SHP77 (cell line): ENCODE data around the gene GTF2F1.
"Not testable (repeated sequence)": the region's sequence is repeated elsewhere in the genome, so short reads cannot be mapped to it uniquely, and the experiment has no call there.

Experiments used
- DNase-seq, 2 experiments: peaks; one replicate each; lab custom pipeline; 2025; lab: John Stamatoyannopoulos, UW

Gene GTF2F1

GRCh38 chr19:6384381-6384780 is 8.6 kb downstream of the GTF2F1 start:
- no peak for DNase-seq

- no peak for DNase-seq
Measured at GRCh38 chr19:6383188-6383587, 9.8 kb downstream of the GTF2F1 start.

- no peak for DNase-seq
Measured at GRCh38 chr19:6381030-6381750, 11.8 kb downstream of the GTF2F1 start.

- DNase-seq, result no peak
Measured at GRCh38 chr19:6379744-6380143, 13.2 kb downstream of the GTF2F1 start.

GRCh38 chr19:6378486-6378885 is 14.5 kb downstream of the GTF2F1 start:
- DNase-seq, result no peak

- DNase-seq, result no peak
Measured at GRCh38 chr19:6378041-6378440, 14.9 kb downstream of the GTF2F1 start.

GRCh38 chr19:6376512-6377190 is 16.3 kb downstream of the GTF2F1 start:
- DNase-seq, result no peak

- no peak for DNase-seq
Measured at GRCh38 chr19:6375411-6376010, 17.5 kb downstream of the GTF2F1 start, which contains the start of gene PSPN. Gene PSPN, minus strand, starts transcription at chr19:6375933. Its CDS starts 84 bp downstream, at chr19:6375849.

GRCh38 chr19:6374711-6375410 is 18.1 kb downstream of the GTF2F1 start:
- DNase-seq, result no peak

GRCh38 chr19:6374161-6374709 is 18.7 kb downstream of the GTF2F1 start:
- no peak for DNase-seq

- no peak for DNase-seq
Measured at GRCh38 chr19:6373813-6374108, 19.2 kb downstream of the GTF2F1 start.

GRCh38 chr19:6373096-6373812 is 19.7 kb downstream of the GTF2F1 start:
- DNase-seq, result peak; percentile 88 to 95

GRCh38 chr19:6372594-6373095 is 20.3 kb downstream of the GTF2F1 start, which contains the start of gene ALKBH7:
Gene ALKBH7, plus strand, starts transcription at chr19:6372794. Its CDS starts 27 bp downstream, at chr19:6372821.
- DNase-seq, result peak; percentile 99

GRCh38 chr19:6364353-6364752 is 28.6 kb downstream of the GTF2F1 start:
- no peak for DNase-seq

- no peak for DNase-seq
Measured at GRCh38 chr19:6362351-6362801, 30.6 kb downstream of the GTF2F1 start.

- DNase-seq, result no peak
Measured at GRCh38 chr19:6362027-6362350, 31.0 kb downstream of the GTF2F1 start.

- DNase-seq, result not testable (repeated sequence)
Measured at GRCh38 chr19:6360857-6361216, 32.1 kb downstream of the GTF2F1 start.

GRCh38 chr19:6360445-6360844 is 32.5 kb downstream of the GTF2F1 start:
- DNase-seq, result not testable (repeated sequence)

- DNase-seq, result no peak
Measured at GRCh38 chr19:6359568-6360341, 33.2 kb downstream of the GTF2F1 start.

GRCh38 chr19:6358003-6358402 is 35.0 kb downstream of the GTF2F1 start:
- DNase-seq, result peak in 1 of 2 experiments; percentile 36

GRCh38 chr19:6357174-6357573 is 35.8 kb downstream of the GTF2F1 start:
- no peak for DNase-seq
